ENCODE measurements around the gene PRDM11.

The PRDM11 gene

DNA sequence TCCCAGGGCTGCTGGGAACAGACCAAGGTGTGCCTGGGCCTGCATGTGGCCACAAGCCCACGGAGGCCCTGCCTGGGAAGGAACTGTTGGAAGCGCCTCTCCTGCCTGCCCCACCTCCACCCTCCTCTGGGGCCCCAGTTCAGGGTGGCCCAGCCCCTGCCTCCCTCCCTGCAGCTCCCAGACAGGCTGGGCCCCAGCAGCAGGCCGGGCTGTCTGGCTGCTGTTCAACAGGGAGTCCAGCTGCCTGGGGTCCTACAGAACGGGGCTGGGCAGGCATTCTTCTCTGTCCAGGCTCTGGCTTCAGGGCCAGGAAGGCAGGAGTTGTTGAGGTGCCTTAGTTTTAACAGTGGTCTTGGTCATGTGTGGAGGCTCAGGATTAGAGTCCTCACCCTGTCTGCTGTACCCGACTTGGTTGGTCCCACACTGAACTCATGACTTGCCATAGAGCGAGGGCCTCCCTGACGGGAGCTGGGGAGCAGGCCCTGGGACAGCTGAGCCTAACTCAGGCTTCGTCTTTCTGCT, 11.8 kb downstream of the PRDM11 start:
- DNase-seq, result no peak

- no peak for DNase-seq
Measured at GRCh38 chr11:45158891-45159605, 12.6 kb downstream of the PRDM11 start.

DNA sequence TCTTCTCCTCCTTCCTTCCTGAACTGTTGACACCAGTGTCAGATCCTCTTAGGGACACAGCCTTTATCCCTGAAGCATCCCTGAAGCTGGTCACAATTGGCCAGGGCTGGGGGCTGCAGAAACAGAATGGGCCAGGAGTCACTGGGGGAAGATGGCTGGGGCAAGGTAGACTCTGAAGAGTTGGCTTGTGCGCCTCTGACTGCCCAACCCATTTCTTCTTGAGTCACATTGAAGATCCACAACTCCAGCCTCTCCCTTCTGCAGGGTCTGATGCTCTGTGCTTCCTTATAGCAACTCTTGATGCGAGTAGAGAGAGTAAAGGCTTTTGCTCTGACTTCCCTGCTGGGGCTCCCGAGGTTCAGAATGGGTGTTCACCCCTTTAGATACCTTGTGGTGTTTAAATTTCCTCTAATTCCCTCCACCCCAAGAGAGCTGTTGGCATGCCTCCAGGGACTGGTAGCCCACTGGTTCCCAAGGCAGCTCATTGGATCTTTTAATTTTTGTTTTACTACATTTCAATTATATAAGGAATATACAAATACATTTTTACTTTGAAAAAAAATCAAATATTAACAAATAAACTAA, 13.4 kb downstream of the PRDM11 start:
- DNase-seq, result no peak

- no peak for DNase-seq
Measured at GRCh38 chr11:45161252-45162063, 15.0 kb downstream of the PRDM11 start.

DNA sequence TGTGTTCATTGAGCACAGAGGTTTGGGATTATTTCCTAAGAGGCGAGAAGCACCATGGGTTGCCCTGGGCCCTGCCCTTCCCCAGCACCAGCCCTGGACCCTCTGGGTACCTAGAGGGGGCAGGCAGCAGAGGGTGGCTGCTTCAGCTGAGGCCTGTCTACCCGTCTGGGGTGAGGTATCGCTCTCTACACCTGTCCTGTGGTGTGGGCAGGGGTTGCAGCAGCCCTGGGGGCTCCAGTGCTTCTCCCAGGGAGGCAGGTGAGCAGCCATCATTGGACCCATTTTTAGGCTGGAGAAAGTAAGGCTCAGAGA, 15.6 kb downstream of the PRDM11 start:
- DNase-seq, result no peak

DNA sequence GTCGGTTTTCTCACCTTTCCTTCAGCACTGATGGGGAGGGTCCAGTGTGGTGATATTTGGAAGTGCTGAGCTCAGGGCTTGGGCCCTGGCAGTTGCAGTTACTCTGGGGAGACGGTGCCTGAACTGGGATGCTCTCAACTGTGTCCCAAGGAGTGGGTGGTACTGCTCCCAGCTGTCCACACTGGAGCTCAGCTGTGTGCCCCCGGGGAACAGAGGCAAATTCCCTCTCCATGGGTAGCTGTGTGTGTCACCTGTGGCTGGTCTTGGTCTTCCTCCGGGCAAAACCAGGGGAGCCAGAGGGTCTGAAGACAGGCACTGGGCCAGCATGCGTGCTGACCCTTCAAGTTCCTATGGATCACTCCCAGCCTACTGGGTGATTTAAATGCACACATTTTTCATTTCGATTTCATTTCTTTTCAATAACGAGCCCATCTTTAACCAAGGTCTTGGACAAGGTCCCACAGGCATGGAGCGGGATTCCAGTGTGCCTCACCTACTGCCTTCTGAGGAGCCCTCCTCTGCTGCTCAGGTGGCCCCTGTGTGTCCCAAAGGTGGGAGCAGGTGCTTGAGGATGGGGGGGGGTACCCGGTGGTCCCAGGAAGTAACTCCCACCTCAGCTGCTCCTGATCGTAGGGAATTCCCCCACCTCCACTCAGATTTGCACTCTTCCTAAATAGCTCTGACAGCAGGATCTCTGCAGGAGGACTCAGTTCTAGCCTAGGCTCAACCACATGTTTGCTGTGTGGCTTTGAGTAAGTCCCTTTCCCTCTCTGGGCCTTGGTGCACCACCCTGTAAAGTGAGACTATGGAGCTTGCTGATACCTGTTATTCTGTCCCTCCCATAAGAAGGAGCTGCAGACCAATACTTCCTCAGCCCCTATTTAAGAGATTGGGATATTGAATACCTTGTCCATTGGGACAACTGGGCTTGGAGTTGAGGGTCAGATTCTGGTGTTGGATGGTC, 16.8 kb downstream of the PRDM11 start:
- DNase-seq, result no peak

- DNase-seq, result no peak
Measured at GRCh38 chr11:45163956-45164575, 17.6 kb downstream of the PRDM11 start.

- DNase-seq, result no peak
Measured at GRCh38 chr11:45165386-45165785, 18.9 kb downstream of the PRDM11 start.

DNA sequence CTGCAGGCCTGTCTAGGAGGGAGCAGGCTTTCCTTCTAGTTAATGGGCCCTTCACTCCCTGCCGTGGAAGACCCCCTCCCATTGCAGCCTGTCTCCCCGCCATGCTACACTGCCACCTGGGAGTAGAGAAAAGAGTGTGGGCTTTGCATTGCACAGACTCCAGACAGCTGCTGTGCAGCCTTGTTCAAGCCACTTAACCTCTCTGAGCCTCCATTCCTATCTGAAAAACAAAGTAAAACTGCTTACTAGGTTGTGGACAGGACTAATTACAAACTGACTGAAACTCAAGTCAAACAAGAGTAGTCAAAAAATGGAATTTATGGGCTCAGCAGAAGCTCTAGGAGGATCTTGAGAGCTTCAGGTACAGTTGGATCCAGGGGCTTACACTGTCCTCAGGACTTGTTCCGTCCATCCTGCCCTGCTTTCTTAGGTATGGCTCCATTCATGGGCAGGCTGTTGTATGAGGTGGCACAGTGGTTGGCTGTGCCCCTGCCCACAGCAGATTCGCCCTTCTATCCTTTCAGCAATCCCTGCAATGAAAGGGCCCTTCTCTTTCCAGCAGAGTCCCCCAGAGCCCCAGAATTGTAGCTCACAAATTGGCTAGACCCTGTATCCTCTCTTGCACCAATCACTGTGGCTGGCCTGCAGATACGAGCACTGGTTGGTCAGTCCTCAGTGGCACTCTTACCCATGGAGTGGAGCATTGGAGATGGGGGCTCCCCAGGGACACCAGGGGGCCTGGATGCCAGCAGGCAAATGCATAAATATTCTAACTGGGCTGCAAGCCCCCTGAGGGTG, 19.6 kb downstream of the PRDM11 start:
- DNase-seq, result no peak

DNA sequence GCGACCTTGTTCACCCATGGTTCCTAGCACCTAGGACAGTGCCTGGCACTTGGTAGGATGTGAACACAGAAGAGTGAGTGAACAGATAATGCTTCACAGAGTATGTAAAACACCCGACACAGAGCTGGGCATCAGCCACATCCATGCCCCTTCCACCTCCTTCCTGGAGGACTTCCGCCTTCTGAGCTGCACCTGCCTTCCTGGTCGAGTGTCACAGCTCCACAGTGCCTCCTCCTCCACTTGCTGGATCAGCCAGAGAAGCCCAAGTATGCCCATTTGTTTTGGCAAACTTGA, 20.1 kb downstream of the PRDM11 start:
- no peak for DNase-seq

- DNase-seq, result no peak
Measured at GRCh38 chr11:45167283-45167682, 20.8 kb downstream of the PRDM11 start.

DNA sequence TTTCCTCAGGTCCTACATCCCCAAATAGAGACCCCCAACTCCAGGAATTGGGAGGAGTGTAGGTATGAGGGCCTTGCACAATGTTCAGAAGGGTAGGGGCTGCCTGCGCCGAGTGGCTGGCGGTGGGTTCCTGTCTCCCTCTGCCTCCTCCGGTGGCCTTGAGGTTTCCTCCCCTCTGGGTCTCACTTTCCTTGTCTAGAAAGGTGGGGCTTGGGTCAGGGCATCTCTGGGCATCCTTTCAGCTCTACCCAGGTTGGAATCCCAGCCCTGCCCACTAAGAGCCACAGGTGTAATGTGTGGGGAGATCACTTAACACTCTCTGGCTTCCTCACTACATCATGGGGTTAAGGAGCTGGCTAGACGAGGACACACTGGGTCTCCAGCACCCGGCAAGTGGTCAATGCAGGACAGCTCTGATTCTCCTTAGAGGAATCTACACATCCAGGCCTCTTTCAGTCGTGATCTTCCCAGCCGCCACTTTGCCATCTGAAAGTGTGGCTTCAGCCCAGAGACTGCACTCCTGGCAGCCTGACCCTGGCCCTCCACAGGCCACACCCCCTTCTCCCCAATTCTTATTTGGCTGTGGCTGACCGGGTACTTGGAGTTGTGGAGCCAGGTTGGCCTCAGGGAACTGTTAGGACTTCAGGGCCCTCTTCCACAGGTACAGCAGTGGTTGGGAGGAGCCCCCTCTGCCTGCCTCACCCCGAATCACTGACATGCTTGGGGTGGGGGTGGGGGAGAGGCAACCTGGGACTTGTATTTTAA, 22.1 kb downstream of the PRDM11 start:
- no peak for DNase-seq

GRCh38 chr11:45169310-45170072, 23.1 kb downstream of the PRDM11 start:
- DNase-seq, result no peak

DNA sequence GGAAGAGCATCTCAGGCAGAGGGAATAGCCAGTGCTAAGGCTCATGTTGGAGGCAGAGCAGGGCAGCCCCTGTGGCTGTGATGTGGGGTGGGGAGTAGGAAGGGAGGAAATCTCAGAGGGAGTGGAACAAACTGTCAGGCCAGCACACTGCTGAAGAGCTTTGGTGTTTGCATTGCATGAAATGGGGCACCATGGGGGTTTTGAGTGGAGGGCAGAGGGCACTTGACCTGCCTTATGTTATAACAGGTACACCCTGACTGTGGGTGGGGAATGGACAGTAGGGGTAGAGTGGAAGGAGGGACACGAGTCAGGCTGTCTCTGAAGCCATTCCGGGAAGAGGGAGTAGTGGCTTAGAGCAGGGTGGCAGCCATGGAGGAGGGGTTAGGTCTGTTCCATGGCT, 24.0 kb downstream of the PRDM11 start:
- no peak for DNase-seq

- DNase-seq, result no peak
Measured at GRCh38 chr11:45171550-45171949, 25.1 kb downstream of the PRDM11 start.

- no peak for DNase-seq
Measured at GRCh38 chr11:45173064-45173463, 26.6 kb downstream of the PRDM11 start.

DNA sequence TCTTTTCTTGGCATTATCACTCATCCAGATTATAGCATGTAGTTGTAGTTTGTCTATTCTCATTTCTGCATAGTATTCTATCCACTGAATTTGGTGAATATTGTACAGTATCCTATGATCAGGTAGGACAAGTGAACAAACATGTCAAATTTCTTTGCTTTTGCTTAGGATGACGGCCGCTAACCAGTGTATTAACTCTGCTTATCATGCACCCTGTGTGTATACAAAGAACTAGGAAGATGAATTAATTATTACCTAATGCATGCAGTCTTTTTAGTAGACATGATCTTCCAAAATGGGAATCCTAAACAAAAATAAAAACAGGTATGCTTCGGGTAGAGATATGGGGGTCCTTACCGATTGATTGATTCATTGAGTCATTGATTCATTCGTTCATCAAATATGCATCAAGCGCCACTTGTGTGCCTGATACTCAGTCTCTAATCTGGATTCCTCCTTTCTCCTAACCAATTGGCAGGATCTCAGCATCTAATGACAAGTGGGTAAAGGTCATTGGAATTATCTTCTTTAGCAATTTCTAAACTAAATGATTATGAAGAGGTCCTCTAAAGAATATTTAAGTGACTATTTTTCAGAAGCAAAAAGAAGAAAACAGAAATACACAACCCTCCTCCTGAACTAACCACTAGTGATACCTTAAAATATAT, 27.9 kb downstream of the PRDM11 start:
- DNase-seq, result no peak

GRCh38 chr11:45174963-45175362, 28.5 kb downstream of the PRDM11 start:
- no peak for DNase-seq

GRCh38 chr11:45176996-45177395, 30.6 kb downstream of the PRDM11 start:
- no peak for DNase-seq

DNA sequence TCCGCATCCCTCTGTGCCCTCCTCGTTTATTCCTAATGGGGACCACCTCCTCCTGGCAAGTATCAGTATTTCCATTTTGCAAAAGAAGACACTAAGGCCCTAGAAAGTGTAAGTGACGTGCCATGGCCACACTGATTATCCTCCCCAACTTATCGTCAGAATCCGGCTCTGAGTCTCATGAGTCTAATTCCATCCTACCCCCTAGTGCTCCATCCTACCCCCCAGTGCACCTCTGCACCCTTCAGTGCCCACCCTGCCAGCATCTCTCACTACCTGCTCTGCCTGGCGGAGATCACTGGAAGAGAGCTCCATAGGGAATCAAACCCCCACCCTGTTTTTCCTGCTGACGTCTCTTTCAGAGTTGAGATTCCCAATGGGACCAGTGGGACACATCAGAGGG, 31.8 kb downstream of the PRDM11 start:
- no peak for DNase-seq

All from stimulated activated CD4-positive, alpha-beta T cell treated with anti-CD3 and anti-CD28 coated beads, Interleukin-4, amount 100 ng/mL, for 24 hours (primary cell).